HAP-1 (cell line): Measurements from ENCODE around the gene ZFC3H1.
"Not testable (repeated sequence)": the region's sequence is repeated elsewhere in the genome, so short reads cannot be mapped to it uniquely, and the experiment has no call there.

Experiments
- DNase-seq, 2 experiments: peaks; one replicate each; pipeline ENCODE4 v3.0.0-alpha.2; 2016 to 2020; ENCODE audit warnings: low spot score in 2 of 2
- H3K27me3 ChIP-seq: fragments of 250-450 bp; sonication (Bioruptor Pico); 2 replicates; pipeline ENCODE4 v1.5.1; 2020; ENCODE audit warnings: low read depth, mild to moderate bottlenecking, moderate library complexity
- H3K36me3 ChIP-seq: fragments of 250-450 bp; sonication (Bioruptor Pico); replicated peaks from 2 replicates; pipeline ENCODE4 v1.5.1; 2020; ENCODE audit warnings: mild to moderate bottlenecking
- H3K4me1 ChIP-seq: fragments of 250-450 bp; sonication (Bioruptor Pico); 2 replicates; pipeline ENCODE4 v1.5.1; 2020; ENCODE audit warnings: mild to moderate bottlenecking
- H3K4me3 ChIP-seq: fragments of 250-450 bp; sonication (Bioruptor Pico); 2 replicates; pipeline ENCODE4 v1.5.1; 2020; ENCODE audit warnings: mild to moderate bottlenecking, moderate library complexity
- H3K9me3 ChIP-seq: fragments of 250-450 bp; sonication (Bioruptor Pico); 2 replicates; pipeline ENCODE4 v1.5.1; 2020; ENCODE audit warnings: mild to moderate bottlenecking, moderate library complexity
- in situ Hi-C: fragments of 300-500 bp; cut with MboI; formaldehyde crosslinking; loops from 3 replicates; pipeline ENCODE4 v1.14.3; 2020; ENCODE audit warnings: low sequenced_read_pairs, inconsistent platforms, mixed read lengths

ZFC3H1 gene, protein sequence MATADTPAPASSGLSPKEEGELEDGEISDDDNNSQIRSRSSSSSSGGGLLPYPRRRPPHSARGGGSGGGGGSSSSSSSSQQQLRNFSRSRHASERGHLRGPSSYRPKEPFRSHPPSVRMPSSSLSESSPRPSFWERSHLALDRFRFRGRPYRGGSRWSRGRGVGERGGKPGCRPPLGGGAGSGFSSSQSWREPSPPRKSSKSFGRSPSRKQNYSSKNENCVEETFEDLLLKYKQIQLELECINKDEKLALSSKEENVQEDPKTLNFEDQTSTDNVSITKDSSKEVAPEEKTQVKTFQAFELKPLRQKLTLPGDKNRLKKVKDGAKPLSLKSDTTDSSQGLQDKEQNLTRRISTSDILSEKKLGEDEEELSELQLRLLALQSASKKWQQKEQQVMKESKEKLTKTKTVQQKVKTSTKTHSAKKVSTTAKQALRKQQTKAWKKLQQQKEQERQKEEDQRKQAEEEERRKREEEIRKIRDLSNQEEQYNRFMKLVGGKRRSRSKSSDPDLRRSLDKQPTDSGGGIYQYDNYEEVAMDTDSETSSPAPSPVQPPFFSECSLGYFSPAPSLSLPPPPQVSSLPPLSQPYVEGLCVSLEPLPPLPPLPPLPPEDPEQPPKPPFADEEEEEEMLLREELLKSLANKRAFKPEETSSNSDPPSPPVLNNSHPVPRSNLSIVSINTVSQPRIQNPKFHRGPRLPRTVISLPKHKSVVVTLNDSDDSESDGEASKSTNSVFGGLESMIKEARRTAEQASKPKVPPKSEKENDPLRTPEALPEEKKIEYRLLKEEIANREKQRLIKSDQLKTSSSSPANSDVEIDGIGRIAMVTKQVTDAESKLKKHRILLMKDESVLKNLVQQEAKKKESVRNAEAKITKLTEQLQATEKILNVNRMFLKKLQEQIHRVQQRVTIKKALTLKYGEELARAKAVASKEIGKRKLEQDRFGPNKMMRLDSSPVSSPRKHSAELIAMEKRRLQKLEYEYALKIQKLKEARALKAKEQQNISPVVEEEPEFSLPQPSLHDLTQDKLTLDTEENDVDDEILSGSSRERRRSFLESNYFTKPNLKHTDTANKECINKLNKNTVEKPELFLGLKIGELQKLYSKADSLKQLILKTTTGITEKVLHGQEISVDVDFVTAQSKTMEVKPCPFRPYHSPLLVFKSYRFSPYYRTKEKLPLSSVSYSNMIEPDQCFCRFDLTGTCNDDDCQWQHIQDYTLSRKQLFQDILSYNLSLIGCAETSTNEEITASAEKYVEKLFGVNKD (N-terminal part only)

DNA sequence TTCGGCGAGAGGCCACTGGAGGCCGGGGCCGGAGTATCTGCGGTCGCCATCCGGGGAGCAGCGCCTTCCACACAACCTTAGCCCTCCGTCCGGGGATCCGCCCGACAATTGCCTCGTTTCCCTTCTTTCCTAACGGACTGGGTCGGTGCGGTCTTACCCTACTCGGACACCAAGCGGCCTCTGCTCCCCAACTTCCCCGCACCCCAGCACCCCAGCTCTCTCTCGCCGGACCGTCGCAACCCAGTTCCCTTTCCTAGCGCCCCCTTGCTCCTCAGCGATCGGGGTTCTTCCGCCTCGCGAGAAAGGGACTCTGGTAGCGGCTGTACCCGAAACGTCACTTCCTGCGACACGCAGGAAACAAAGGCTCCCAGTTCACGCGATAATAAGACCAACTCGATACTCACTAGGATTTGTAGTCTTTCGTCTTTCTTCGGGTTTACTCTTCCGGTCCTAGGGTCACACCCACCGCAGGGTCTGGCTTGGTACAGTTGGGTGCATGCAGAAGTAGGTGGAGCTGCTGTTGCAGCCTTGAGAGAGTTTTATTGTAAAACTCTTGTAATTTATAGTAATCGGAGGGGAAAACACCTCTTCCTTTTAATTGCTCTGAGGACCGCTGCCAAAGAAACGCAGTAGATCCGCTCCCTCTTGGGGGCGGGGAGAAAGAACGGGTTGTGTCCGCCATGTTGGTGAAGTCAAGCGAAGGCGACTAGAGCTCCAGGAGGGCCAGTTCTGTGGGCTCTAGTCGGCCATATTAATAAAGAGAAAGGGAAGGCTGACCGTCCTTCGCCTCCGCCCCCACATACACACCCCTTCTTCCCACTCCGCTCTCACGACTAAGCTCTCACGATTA, at the start of gene ZFC3H1, which contains the start of gene THAP2:
TSS of gene ZFC3H1 (minus strand) at position 288 of the 850 bp plus-strand sequence. CDS start at position 50, 238 bp downstream.
TSS of gene THAP2 (plus strand) at position 741 of the 850 bp plus-strand sequence. CDS start 209 bp downstream, outside the sequence.
- DNase-seq = peak; percentile 94 to 100
- Histone ChIP-seq H3K36me3 (peaks cover 13% of the 10 kb centered on the region), H3K4me3 (peak within 1 kb of the TSS; percentile 79), H3K4me1 (peaks cover 8% of the 10 kb centered on the region), H3K9me3 (no peaks in the 10 kb centered on the region), H3K27me3 (no peaks in the 10 kb centered on the region)
- in situ Hi-C loops = no loop called here

DNA sequence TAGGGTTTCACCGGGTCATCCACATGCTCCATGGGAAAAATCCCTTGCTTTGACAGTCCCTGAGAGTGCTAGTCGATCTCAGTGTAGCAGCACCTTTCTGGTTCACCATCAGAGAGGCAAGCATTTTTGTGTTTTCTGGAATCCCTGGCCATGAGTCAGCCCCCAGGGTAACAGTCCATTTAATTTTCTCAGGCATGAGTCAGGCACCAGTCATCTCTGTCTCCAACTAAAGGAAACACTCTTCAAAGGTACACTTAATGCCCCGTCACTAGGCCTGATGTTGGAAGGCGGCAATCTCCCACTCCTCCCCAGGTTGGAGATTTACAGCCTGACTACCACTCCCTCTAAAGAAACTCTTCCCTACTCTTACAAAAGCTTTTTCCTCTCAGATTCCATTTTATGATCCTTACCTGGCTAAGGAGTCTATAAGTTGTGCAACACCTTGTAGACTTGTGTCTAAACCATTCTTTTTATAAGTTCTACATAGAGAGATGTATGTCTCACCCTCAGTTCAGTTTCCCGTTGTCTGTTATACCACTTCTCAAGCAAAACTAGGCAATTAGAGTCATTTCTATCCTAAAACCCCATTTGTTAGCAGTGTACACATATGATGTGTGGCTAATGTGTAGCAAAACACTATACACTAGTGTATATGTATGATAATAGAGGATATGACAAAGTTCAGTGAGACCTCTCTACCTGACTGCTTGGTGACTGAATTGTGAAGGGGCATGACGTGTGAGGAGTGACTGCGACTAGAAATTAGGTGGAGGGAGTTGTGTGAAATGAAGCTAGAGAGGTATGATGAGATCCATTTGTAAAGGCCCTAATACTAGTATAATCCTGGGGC, 46.9 kb upstream of the ZFC3H1 start:
- in situ Hi-C loops = no loop called here
- H3K4me3 ChIP-seq = no peak overlapping the region
- no peaks in the 10 kb centered on the region for H3K27me3 ChIP-seq
- no peaks in the 10 kb centered on the region for H3K36me3 ChIP-seq
- H3K9me3 ChIP-seq = no peaks in the 10 kb centered on the region; the same call in 1 of the 2 replicates
- H3K4me1 ChIP-seq = peaks cover 6% of the 10 kb centered on the region; the same call in 1 of the 2 replicates
- no peak for DNase-seq

DNA sequence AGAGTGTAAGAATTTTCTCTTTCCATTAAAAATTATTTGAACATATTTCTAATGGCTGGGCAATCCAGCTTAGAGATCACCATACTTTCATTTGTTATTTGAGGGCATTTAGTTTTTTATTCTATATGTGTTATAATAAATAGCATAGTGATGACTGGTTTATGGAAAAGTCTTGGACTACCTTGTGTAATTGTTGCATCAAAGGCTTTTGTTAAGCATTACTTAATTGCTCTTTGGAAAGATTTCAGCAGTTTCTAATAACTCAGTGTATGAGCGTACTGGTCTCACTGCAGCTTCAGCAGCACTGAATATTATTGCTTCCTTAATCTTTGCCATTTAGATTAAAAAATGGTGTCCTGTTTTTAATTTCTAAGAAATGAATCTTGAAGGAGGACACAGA, 45.0 kb upstream of the ZFC3H1 start:
- no peaks in the 10 kb centered on the region for H3K36me3 ChIP-seq
- DNase-seq = no peak
- in situ Hi-C loops = no loop called here

DNA sequence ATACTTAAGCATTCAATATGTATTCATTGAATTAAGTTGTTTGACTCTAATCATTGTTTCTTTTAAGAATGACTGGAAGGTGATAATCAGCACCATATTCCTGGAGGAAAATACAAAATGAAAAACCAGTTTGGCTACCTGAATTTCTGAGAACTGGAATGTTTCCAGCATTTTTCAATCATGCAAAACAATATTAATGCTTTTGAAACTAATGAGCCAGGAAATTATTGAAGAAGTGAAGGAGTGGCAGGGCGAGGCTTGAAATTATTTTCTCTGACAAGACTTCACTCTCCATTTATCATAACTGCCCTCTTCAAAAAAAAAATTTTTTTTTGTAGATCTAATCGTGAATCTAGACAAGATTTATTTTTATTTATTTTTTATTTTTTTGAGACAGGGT, 41.3 kb upstream of the ZFC3H1 start:
- H3K9me3 ChIP-seq = no peaks in the 10 kb centered on the region
- H3K4me3 ChIP-seq = no peak overlapping the region
- H3K4me1 ChIP-seq = peaks cover 6% of the 10 kb centered on the region; the same call in 1 of the 2 replicates
- in situ Hi-C loops = no loop called here
- H3K27me3 ChIP-seq = no peaks in the 10 kb centered on the region
- DNase-seq = no peak
- H3K36me3 ChIP-seq = no peaks in the 10 kb centered on the region

More for the DNA sequence above, 45.0 kb upstream of the ZFC3H1 start:
- Histone ChIP-seq H3K4me3 (no peak overlapping the region), H3K4me1 (peaks cover 6% of the 10 kb centered on the region; the same call in 1 of the 2 replicates), H3K9me3 (no peaks in the 10 kb centered on the region; the same call in 1 of the 2 replicates), H3K27me3 (no peaks in the 10 kb centered on the region)

GRCh38 chr12:71703206-71703605, 39.6 kb upstream of the ZFC3H1 start:
- no peak overlapping the region for H3K4me3 ChIP-seq
- no peaks in the 10 kb centered on the region; the same call in 1 of the 2 replicates for H3K36me3 ChIP-seq
- H3K9me3 ChIP-seq = no peaks in the 10 kb centered on the region
- in situ Hi-C loops = no loop called here
- H3K27me3 ChIP-seq = no peaks in the 10 kb centered on the region
- DNase-seq = no peak
- H3K4me1 ChIP-seq = no peaks in the 10 kb centered on the region

GRCh38 chr12:71702590-71702989, 38.9 kb upstream of the ZFC3H1 start:
- H3K4me3 ChIP-seq = no peak overlapping the region
- no peaks in the 10 kb centered on the region for H3K9me3 ChIP-seq
- DNase-seq = no peak
- in situ Hi-C loops = no loop called here
- no peaks in the 10 kb centered on the region for H3K27me3 ChIP-seq
- H3K36me3 ChIP-seq = peaks cover 6% of the 10 kb centered on the region
- no peaks in the 10 kb centered on the region for H3K4me1 ChIP-seq

DNA sequence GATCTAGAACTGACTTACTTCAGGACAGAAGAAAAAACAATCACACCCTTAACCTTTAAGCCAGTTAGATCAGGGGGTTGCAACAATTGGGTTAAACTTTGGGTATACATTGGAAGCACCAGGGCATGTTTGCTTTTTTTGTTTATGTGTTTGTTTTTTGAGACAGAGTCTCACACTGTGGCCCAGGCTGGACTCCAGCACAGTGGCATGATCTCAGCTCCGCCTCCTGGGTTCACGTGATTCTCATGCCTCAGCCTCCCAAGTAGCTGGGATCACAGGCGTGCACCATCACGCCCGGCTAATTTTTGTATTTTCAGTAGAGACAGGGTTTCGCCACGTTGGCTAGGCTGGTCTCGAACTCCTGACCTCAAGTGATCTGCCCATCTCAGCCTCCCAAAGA, 38.5 kb upstream of the ZFC3H1 start:
- H3K36me3 ChIP-seq, H3K27me3 ChIP-seq, H3K4me1 ChIP-seq, H3K4me3 ChIP-seq, in situ Hi-C loops, DNase-seq, H3K9me3 ChIP-seq: not testable (repeated sequence)

- Histone ChIP-seq H3K4me3 (no peak overlapping the region), H3K9me3 (no peaks in the 10 kb centered on the region), H3K27me3 (no peaks in the 10 kb centered on the region), H3K4me1 (no peaks in the 10 kb centered on the region), H3K36me3 (peaks cover 10% of the 10 kb centered on the region)
- no peak for DNase-seq
- in situ Hi-C loops = no loop called here
These were observed 32.1 kb upstream of the ZFC3H1 start for GRCh38 chr12:71695782-71696181.

- in situ Hi-C loops = no loop called here
- Histone ChIP-seq H3K4me3 (no peak overlapping the region), H3K9me3 (no peaks in the 10 kb centered on the region), H3K36me3 (peaks cover 10% of the 10 kb centered on the region), H3K4me1 (no peaks in the 10 kb centered on the region), H3K27me3 (no peaks in the 10 kb centered on the region)
- DNase-seq = no peak
These were observed 30.6 kb upstream of the ZFC3H1 start for GRCh38 chr12:71694099-71694820.

DNA sequence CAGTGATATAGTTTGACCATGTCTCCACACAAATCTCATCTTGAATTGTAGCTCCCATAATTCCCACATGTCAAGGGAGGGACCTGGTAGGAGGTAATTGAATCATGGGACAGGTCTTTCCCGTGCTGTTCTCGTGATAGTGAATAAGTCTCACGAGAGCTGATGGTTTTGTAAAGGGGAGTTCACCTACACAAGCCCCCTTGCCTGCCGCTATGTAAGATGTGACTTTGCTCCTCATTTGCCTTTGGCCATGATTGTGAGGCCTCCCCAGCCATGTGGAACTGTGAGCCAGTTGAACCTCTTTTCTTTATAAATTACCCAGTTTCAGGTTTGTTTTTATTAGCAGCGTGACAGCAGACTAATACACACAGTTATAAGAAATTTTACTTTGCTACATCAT, 30.0 kb upstream of the ZFC3H1 start:
- H3K4me1 ChIP-seq, DNase-seq, H3K4me3 ChIP-seq, in situ Hi-C loops, H3K36me3 ChIP-seq, H3K9me3 ChIP-seq, H3K27me3 ChIP-seq: not testable (repeated sequence)

GRCh38 chr12:71693126-71693525, 29.5 kb upstream of the ZFC3H1 start:
- in situ Hi-C loops = no loop called here
- no peaks in the 10 kb centered on the region for H3K27me3 ChIP-seq
- no peaks in the 10 kb centered on the region for H3K9me3 ChIP-seq
- H3K4me1 ChIP-seq = peaks cover under 1% of the 10 kb centered on the region; the same call in 1 of the 2 replicates
- peaks cover 10% of the 10 kb centered on the region for H3K36me3 ChIP-seq
- no peak overlapping the region for H3K4me3 ChIP-seq
- no peak for DNase-seq
